HG02938 (cell line): ENCODE results near the gene SP5.
"Not testable (repeated sequence)": the region's sequence is repeated elsewhere in the genome, so short reads cannot be mapped to it uniquely, and the experiment has no call there.

Experiments
- ATAC-seq: cut with Tn5 transposase; IDR thresholded peaks from one replicate; pipeline ENCODE4 v1.9.1; 2021; ENCODE audit warnings: mild to moderate bottlenecking, moderate library complexity; ENCODE audit not compliant: unreplicated experiment

SP5 gene

DNA sequence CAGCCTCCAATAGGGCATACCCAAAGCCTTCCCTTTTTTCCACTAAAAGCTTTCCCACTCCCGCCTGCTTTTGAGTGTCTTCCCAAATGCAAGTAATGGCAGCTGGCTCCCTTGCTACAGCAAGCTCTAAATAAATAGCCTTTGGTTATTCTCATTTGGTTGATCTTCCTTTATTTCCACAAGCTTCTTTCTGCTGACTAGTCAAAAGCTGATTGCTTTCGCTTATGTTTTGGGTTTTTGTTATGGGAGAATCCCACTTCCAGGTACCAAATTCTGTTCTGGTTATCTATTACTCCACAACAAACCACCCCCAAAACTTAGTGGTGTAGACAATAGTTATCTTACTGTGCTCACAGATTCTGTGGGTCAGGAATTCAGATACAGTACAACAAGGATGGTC lies 22.3 kb downstream of the SP5 start:
- ATAC-seq: no peak

DNA sequence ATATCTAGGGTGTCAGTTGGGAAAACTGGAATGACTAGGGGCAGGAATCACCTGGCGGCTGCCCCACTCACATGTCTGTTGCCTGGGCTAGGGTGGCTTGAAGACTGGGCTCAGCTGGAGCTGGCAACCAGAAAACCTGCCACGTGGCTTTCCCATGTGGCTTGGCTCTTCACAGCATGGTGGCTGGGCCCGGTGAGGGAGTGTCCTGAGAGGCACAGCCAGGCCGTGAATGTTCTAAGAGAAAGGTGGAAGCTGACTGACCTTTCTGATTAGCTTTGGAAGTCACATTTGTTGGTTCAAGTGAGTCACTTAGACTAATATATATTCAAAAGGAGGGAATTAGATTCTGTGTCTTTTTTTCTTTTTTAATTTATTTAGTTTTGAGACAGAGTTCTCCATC lies 22.7 kb downstream of the SP5 start:
- no peak for ATAC-seq

DNA sequence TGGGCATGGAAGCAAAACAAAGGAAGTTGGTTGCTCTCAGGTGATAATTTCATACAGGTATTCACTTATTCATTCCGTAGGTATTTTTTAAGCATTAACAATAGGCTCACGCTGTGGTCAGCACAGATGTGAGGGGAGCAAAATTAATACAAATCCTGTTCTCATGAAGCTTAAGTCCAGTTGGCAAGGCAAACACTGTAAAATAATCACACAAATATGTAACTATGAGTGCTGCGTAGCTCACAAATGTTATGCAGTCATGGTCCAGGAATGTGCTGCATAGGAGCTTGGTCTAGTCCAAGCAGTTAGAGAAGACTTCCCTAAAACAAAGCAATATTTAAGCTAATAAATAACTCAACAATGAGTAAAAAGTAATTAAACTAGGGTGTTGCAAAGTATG lies 23.9 kb downstream of the SP5 start:
- ATAC-seq: no peak

DNA sequence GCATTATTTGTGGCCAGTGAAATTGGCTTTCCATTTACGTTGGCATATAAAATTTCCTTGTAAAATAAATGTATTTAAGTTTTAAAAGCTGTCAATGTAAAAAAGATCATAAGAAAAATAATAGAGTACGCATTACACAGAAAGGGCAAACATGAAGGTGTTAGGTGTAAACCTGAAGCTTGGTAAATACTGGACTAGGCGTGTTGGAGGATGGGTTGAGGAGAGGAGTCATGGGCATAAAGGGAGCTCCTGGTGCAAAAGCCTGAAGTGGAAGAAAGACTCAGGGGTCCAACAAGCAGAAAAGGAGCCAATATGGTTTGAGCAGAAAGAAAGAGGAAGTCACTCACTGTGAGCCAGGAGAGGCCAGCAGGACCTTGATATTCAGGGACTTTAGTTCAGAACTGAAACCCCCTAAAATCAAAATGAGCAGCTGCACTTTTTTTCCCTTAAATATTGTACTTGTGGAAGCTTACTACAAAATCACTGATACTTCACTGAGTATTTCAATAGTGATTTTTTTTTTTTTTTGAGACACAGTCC lies 24.4 kb downstream of the SP5 start:
- no peak for ATAC-seq

DNA sequence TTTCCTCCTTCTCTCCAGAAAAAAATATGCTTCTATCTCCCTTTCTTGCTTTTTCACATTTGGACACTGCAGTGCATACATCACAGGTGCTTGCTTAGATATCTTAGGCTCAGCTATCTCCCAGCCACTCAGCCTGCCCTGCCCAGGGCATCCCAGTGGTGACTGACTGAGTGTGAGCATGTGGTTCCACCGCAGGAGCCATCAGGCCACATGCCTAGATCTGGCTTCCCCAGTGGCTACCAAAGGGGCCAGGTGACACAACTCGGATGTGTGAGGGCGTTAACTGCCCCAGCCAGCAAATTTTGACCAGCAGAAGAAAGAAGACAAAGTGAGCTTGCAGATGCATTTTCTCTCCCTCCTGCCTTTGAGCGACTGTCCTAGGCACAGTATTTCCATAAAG lies 25.5 kb downstream of the SP5 start:
- ATAC-seq: no peak

DNA sequence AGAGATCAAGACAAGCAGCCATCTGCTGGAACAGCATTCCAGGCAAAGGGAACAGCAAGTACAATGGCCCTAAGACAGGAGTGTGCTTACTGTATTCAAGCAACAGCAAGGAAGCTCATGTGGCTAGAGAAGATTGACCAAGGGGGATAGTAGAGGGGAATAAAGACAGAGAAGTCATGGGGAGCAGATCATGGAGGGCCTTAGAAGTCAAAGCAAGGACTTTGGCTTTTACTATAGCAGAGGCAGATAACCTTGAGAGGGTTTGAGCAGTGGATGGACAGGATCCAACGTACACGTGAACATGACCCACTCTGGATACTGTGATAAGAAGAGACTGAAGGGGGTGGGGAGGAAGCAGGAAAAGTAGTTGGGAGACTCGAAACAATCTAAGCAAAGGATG lies 26.9 kb downstream of the SP5 start:
- ATAC-seq: no peak

DNA sequence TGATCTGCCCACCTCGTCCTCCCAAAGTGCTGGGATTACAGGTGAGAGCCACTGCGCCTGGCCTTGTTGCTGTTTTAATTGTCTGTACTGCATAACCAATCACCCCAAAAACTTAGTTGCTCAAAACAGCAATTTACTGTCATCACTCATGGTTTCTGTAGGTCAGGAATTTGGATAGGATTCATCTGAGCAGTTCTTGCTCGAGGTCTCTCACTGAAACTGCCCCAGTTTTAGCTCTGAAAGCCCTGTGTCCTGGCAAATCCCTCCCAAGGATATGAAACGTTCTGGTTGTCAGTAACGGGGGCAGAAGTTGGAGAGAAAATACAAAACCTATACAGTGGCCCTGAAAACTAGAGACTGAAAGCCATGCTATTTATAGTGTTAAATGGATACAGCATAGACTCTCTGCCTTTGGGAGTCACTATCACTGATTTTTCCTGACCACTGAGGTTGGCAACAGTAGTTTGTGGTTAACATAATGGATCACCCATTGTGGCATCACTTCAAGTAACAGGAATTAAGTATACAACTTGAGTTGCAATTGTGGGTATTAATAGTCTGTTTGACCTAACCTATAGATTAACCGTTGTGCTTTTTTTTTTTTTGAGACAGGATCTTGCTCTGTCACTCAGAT lies 27.9 kb downstream of the SP5 start:
- no peak for ATAC-seq

DNA sequence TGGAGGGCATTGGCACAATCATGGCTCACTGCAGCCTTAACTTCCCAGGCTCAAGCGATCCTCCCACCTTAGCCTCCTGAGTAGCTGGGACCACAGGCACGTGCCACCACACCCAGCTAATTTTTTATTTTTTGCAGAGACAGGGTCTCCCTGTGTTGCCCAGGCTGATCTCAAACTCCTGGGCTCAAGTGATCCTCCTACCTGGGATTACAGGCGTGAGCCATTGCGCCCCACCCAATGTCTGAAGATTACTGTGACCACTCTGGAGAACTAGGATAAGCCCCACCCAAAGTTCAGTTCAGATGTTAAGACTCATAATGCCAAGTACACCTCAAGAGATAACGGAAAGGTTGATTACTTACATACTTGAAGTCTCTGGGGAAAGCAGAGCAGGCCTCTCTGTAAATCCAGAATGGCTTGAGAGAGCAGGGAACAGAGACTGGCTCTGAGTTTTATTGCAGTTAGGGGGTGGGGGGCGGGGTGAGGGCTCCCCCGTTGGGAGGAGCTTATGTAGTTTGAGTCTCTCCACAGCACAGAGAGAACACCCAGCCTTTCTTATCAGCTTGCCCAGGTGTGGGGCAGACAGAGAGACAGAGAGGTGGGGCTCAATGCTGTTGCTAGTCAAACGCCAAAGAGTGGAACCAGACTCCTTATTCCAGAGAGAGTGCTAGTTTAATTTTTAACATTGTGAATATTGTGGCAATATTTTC lies 28.5 kb downstream of the SP5 start:
- ATAC-seq: no peak

DNA sequence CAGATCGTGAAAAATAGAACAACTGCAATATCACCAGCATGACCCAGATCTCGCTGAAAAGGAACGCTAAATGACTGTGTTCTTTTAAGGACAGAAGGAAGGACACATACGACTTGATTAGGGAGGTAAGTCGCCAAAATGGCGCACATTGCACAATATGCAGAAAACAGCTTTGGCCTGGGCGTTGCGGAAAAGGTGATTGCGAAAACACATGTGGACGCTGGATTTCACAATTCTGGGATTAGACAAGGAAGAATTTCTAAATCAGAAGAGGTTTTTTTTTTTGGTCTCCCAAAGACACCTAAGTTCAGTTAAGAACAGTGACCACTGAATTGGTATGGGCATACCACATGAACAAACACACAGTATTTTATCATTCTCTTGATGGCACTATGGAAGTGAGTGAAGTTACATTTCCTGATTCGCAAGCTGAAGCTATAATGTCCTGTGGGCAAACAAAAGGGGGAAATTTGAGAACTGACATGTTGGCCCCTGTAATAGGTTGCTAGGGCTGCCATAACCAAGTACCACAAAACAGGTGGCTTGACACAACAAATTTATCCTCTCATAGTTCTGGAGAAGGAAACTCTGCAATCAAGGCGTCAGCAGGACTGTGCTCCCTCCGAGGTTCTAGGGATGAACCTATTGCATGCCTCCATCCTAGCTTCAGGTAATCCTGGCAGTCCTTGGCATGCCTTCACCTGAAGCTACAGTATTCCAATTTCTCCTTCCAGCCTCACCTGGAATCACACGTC lies 29.3 kb downstream of the SP5 start:
- no peak for ATAC-seq

DNA sequence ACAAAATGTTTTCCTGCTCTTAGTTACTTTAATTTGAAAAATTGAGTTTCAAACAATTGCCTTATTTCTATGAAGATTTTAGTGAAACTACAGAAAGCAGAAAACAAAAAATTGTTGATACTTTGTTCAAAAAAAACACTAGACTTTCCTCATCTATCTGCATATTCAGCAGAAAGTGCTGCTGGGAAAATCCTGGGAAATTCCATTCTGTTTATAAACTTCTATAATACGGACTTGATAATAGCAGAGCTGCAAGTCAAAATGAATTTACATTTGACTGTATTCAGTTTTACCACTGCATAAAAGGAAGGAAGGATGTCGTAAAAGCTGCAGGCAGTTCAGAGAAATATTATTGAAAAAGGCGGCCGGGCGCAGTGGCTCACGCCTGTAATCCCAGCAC lies 30.2 kb downstream of the SP5 start:
- ATAC-seq: no peak

DNA sequence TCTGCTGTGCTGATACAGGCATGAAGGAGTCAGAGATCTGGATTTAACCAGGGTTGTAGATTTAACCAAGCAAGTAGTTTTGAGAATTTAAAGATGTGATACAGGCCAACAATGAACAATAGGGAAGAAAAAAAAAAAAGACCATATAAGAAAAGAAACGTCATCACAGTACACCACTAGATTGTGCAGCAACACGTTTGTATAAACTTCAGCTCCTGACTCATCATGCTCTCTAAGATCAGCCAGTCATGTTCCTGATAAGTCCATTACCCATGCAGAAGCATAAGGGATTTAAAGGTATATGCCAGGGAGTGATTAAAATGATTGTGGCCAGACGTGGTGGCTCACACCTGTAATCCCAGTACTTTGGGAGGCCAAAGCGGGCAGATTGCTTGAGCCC lies 32.8 kb downstream of the SP5 start:
- ATAC-seq: no peak

DNA sequence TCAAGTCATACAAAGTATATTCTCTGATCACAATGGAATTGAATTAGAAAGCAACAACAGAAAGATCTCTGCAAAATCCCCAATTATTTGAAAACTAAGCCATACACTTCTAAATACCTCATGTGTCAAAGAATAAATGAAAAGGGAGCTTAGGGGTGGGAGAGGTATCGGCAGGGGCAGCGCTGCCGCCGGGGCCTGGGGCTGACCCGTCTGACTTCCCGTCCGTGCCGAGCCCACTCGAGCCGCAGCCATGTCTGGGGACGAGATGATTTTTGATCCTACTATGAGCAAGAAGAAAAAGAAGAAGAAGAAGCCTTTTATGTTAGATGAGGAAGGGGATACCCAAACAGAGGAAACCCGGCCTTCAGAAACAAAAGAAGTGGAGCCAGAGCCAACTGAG lies 36.4 kb downstream of the SP5 start:
- ATAC-seq: not testable (repeated sequence)

DNA sequence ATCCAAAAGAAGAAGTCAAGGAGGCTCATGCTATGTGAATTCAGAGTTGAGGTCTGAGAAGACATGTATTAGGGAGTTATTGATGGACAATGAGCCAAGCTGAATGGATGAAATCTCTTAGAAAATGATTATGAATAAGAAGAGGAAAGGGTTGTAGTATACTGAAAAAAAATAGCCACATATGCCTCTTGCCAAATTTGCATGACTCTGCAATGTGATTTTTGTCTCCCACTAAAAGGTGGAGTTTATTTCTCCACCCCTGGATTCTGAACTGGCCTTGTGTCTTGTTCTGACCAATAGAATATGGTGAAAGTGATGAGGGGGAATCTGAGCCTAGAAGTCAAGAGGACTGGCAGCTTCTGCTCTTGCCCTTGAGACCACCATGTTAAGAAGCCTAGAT lies 46.4 kb downstream of the SP5 start:
- no peak for ATAC-seq

DNA sequence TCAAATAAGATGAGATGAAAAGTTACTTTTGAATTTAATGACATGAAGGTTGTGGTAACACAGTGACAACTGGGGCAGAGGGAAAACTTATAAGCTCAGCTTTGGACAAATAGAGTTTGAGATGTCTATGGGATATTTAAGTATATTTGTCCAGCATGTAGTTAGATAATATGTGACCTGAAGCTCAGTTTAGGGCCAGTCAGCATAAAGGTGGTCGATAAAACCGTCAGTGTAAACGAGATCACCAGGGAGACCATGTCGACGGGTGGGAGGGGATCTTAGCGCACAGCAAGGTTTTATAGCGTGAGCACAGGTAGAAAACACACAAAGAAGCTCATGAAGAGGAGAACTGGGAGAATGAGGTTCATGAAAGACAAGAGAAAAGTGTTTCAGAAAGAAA lies 47.6 kb downstream of the SP5 start:
- ATAC-seq: no peak

DNA sequence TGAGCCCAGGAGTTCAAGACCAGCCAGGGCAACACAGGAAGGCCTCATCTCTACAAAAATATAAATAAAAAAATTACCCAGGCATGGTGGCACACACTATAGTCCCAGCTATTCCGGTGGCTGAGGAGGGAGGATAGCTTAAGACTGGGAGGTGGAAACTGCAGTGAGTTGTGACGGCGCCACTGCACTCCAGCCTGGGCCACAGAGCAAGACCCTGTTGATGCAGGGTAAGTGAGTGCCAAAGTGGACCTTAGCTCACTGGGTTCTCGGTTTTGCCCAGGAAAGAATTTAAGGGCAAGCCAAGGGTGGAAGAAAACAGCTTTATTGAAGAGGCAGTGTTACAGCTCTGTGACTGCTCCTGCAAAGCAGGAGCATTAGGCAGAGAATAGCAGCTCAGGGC lies 48.1 kb downstream of the SP5 start:
- ATAC-seq: no peak

DNA sequence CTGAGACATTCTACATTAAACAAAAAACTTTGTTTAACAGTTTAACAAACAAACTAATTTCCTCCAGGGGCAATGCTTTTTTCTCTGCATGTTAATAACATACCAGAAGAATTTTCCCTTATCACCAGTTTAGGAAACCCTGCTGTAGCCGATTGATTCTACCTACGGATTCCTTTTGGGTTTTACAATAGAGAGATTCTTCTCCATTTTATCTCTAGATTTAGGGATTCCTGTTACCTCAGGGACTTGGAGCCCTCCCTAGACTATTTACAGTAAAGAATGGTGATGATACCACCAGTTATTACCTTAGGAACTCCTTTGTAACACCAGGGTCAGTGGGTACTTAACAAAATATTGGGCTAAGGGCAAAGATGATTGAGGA lies 49.7 kb downstream of the SP5 start:
- no peak for ATAC-seq

DNA sequence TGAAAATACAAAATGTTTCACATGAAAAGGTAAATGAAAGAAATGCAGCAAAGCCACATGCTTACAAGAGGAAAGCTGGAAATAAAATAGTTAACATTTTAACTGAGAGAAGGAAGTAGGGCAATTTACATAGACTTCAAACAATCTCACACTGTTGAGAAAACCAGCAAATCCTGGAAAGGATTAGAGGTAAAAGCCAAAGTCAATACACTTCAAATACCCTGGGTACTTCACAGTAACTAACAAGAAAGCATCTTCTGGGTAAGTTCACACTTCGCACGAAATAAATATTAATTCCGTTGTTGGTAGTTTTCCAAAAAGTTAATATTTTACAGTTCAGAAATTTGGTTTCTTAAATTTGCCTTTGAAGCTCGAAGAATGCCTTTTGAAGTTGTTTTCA lies 51.6 kb downstream of the SP5 start:
- no peak for ATAC-seq
